Dendritic cell treated with granulocyte-macrophage colony-stimulating factor and Interleukin-4, amounts not matched to agents 40 ng/mL and 50 ng/mL, for 4 days (primary cell): Measurements from ENCODE around the gene ARF3.

Experiments
- H3K27ac Mint-ChIP-seq: one replicate; pipeline ENCODE4 v1.8.0; 2022; ENCODE audit warnings: mild to moderate bottlenecking, mixed read lengths
- H3K27me3 Mint-ChIP-seq: one replicate; pipeline ENCODE4 v1.8.0; 2022; ENCODE audit warnings: mild to moderate bottlenecking, mixed read lengths
- H3K36me3 Mint-ChIP-seq: one replicate; pipeline ENCODE4 v1.8.0; 2022; ENCODE audit warnings: low read depth, mixed read lengths
- H3K4me1 Mint-ChIP-seq: one replicate; pipeline ENCODE4 v1.8.0; 2022; ENCODE audit warnings: low read depth, mixed read lengths
- H3K4me3 Mint-ChIP-seq: one replicate; pipeline ENCODE4 v1.8.0; 2022; ENCODE audit warnings: mild to moderate bottlenecking, moderate library complexity, mixed read lengths
- H3K9me3 Mint-ChIP-seq: one replicate; pipeline ENCODE4 v1.8.0; 2022; ENCODE audit warnings: mixed read lengths
- intact Hi-C: fragments of 100-400 bp; cut with micrococcal nuclease; formaldehyde crosslinking; loops from one replicate; pipeline ENCODE4 v1.15.0; 2022

ARF3 gene

GRCh38 chr12:48990552-48990951 lies 33.3 kb upstream of the ARF3 start:
- H3K27ac Mint-ChIP-seq: no peak overlapping the region
- H3K4me1 Mint-ChIP-seq: peaks cover 13% of the 10 kb centered on the region
- no peaks in the 10 kb centered on the region for H3K36me3 Mint-ChIP-seq
- H3K27me3 Mint-ChIP-seq: peaks cover 92% of the 10 kb centered on the region
- intact Hi-C loops: no loop called here
- H3K9me3 Mint-ChIP-seq: no peaks in the 10 kb centered on the region
- H3K4me3 Mint-ChIP-seq: no peak overlapping the region

DNA sequence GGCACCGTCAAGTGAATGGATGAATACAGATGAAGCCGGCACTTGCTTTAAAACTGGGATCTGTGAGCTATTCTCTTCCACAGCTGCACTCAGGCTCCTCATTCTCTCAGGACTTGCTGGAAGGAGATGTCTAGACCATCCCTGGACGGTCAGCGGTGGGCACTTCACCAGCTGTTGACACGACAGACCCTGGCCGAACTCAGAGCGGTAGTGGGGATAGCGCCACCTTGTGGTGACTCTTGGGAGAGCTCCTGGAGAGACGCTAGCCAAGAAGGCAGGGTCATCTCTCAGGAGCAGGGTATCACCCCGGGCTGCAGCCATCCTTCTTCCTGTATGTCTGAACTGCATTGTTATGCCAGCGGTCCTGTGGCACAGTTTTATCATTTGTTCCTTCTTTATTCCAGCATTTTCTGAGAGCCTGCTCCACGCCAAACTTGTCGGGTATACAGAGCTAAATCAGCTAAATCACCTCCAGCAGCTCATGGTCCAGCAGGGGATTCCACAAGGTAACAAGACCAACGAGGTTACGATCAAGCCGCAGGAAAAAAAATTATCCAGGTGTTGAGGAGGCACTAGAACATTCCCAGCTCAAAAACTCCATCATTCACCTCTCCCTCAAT lies 30.9 kb upstream of the ARF3 start:
- no peaks in the 10 kb centered on the region for H3K36me3 Mint-ChIP-seq
- H3K27me3 Mint-ChIP-seq: peaks cover 91% of the 10 kb centered on the region
- H3K9me3 Mint-ChIP-seq: no peaks in the 10 kb centered on the region
- no peak overlapping the region for H3K4me3 Mint-ChIP-seq
- H3K27ac Mint-ChIP-seq: no peak overlapping the region
- peaks cover 7% of the 10 kb centered on the region for H3K4me1 Mint-ChIP-seq
- intact Hi-C loops: no loop called here

- no peak overlapping the region for H3K4me3 Mint-ChIP-seq
- H3K9me3 Mint-ChIP-seq: no peaks in the 10 kb centered on the region
- peaks cover 96% of the 10 kb centered on the region for H3K27me3 Mint-ChIP-seq
- peaks cover 15% of the 10 kb centered on the region for H3K4me1 Mint-ChIP-seq
- intact Hi-C loops: no loop called here
- H3K36me3 Mint-ChIP-seq: no peaks in the 10 kb centered on the region
- no peak overlapping the region for H3K27ac Mint-ChIP-seq
Observed at GRCh38 chr12:48986720-48987291, 29.5 kb upstream of the ARF3 start.

GRCh38 chr12:48985901-48986300 lies 28.6 kb upstream of the ARF3 start:
- intact Hi-C loops: no loop called here
- Mint-ChIP-seq H3K4me3 (no peak overlapping the region), H3K36me3 (no peaks in the 10 kb centered on the region), H3K27me3 (peaks cover 97% of the 10 kb centered on the region), H3K9me3 (no peaks in the 10 kb centered on the region), H3K4me1 (peaks cover 24% of the 10 kb centered on the region), H3K27ac (no peak overlapping the region)

DNA sequence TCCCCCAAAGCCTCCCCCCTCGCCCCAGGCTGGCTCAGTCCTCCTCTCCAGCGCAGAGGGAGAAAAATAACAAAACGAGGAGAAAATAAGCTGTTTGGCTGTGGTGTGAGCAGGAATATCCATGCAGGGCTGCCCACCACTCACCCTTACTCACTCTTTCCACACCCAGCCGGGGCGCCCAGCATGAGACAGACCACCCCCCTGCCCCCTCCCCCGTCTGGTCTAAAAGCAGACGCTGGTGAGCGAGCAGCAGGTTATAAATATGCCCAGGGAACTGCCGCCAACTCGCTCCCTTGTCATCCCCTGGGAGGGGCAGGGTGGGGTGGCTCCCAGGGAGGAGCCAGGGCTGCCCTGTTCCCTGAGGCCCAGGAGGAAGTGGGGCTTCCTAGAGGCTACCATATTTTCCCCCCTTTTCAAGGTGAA lies 28.2 kb upstream of the ARF3 start:
- Mint-ChIP-seq H3K4me1 (peaks cover 28% of the 10 kb centered on the region), H3K9me3 (no peaks in the 10 kb centered on the region), H3K27ac (no peak overlapping the region), H3K27me3 (peaks cover 97% of the 10 kb centered on the region), H3K4me3 (no peak overlapping the region), H3K36me3 (no peaks in the 10 kb centered on the region)
- intact Hi-C loops: no loop called here

DNA sequence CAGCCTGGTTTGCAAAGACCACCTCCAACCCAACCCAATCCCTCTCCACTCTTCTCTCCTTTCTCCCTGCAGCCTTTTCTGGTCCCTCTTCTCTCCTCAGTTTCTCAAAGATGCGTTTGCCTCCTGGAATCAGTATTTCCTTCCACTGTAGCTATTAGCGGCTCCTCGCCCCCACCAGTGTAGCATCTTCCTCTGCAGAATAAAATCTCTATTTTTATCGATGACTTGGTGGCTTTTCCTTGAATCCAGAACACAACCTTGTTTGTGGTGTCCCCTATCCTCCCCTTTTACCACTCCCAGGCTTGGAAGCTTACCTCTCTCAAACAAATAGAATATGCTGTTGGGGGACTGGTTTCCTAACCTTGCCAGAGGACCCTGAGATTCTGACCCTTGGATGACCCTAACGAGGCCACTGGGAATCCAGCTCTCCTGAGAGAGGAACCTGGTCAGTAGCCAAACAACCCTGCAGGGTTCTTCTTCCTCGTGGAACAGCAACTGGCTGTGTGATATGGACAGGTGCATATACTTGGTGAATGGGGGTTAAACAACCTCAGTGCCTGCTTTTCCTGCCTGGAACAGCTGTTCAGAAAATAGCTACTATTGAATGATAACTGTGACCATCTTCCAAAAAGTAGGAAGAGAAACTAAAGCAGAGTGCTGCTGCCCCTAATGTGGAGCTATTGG lies 25.3 kb upstream of the ARF3 start:
- Mint-ChIP-seq H3K4me1 (peaks cover 54% of the 10 kb centered on the region), H3K9me3 (no peaks in the 10 kb centered on the region), H3K36me3 (no peaks in the 10 kb centered on the region), H3K4me3 (no peak overlapping the region), H3K27me3 (peaks cover 95% of the 10 kb centered on the region), H3K27ac (no peak overlapping the region)
- intact Hi-C loops: loop anchor here (5.0 kb wide), 1 partner anchor 45 kb away; no protein-coding TSS in a partner anchor

DNA sequence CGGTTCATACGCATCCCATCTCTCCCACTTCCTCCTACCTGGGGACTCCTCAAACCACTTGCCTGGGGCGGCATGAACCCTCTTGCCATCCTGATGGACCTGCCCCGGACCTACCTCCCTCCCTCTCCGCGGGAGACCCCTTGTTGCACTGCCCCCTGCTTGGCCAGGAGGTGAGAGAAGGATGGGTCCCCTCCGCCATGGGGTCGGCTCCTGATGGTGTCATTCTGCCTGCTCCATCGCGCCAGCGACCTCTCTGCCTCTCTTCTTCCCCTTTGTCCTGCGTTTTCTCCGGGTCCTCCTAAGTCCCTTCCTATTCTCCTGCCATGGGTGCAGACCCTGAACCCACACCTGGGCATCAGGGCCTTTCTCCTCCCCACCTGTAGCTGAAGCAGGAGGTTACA lies 24.5 kb upstream of the ARF3 start:
- intact Hi-C loops: loop anchor here (5.0 kb wide), 1 partner anchor 44 kb away; no protein-coding TSS in a partner anchor
- H3K27ac Mint-ChIP-seq: no peak overlapping the region
- H3K4me3 Mint-ChIP-seq: peak overlapping the region; percentile 70
- peaks cover 95% of the 10 kb centered on the region for H3K27me3 Mint-ChIP-seq
- no peaks in the 10 kb centered on the region for H3K36me3 Mint-ChIP-seq
- H3K4me1 Mint-ChIP-seq: peaks cover 60% of the 10 kb centered on the region
- H3K9me3 Mint-ChIP-seq: no peaks in the 10 kb centered on the region

- H3K27me3 Mint-ChIP-seq: peaks cover 95% of the 10 kb centered on the region
- H3K4me1 Mint-ChIP-seq: peaks cover 60% of the 10 kb centered on the region
- peak overlapping the region; percentile 70 for H3K4me3 Mint-ChIP-seq
- H3K36me3 Mint-ChIP-seq: no peaks in the 10 kb centered on the region
- intact Hi-C loops: loop anchor here (5.0 kb wide), 1 partner anchor 44 kb away; no protein-coding TSS in a partner anchor
- no peaks in the 10 kb centered on the region for H3K9me3 Mint-ChIP-seq
- no peak overlapping the region for H3K27ac Mint-ChIP-seq
Observed at GRCh38 chr12:48980953-48981756, 23.9 kb upstream of the ARF3 start.

GRCh38 chr12:48980389-48980952 lies 23.2 kb upstream of the ARF3 start:
- peak overlapping the region; percentile 31 for H3K27ac Mint-ChIP-seq
- intact Hi-C loops: loop anchor here (5.0 kb wide), 1 partner anchor 43 kb away; no protein-coding TSS in a partner anchor
- H3K4me3 Mint-ChIP-seq: peak overlapping the region; percentile 70
- peaks cover 95% of the 10 kb centered on the region for H3K27me3 Mint-ChIP-seq
- H3K9me3 Mint-ChIP-seq: no peaks in the 10 kb centered on the region
- H3K4me1 Mint-ChIP-seq: peaks cover 53% of the 10 kb centered on the region
- no peaks in the 10 kb centered on the region for H3K36me3 Mint-ChIP-seq

DNA sequence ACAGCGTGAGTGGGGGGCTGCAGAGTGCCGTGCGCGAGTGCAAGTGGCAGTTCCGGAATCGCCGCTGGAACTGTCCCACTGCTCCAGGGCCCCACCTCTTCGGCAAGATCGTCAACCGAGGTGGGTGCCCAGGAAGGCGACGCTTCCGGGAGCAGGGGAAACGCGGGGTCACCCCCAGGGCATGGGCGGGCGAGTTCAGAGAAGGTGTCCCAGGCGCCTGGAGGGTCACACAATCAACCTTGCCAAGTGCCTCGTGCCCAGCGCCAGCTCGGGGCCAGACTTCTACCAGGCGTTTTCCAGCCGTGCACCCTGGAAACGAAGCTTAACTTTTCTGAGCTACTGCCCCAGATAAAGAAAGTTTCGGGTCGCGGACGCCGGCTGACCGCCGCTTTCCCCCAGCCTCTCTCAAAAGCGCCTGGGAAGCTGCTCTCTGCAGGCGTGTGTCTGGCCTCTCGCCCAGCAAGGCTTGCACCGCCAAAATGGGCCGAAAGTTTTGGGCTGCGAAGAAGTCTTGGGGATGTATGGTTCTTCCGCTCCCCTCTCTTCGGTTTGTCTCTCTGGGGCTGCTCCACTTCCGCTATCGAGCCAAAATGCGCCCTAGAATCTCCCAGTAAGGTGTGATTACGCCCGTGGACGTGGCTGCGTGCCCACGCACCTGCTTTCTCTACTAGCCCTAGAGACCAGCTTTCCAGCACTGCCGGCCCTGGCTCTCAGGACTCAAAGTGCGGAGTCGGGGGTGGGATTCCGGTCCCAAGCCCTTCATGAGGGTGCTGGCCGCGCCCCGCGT lies 22.5 kb upstream of the ARF3 start:
- no peaks in the 10 kb centered on the region for H3K36me3 Mint-ChIP-seq
- intact Hi-C loops: loop anchor here (5.0 kb wide), 2 partner anchors 42 to 127 kb away; partner anchors contain the start of gene DDX23
- H3K4me1 Mint-ChIP-seq: peaks cover 53% of the 10 kb centered on the region
- H3K9me3 Mint-ChIP-seq: no peaks in the 10 kb centered on the region
- H3K27me3 Mint-ChIP-seq: peaks cover 95% of the 10 kb centered on the region
- H3K4me3 Mint-ChIP-seq: peak overlapping the region; percentile 53
- peak overlapping the region; percentile 31 for H3K27ac Mint-ChIP-seq

- intact Hi-C loops: loop anchor here (5.0 kb wide), 1 partner anchor 127 kb away; the partner anchor contains the start of gene DDX23
- Mint-ChIP-seq H3K4me1 (peaks cover 53% of the 10 kb centered on the region), H3K9me3 (no peaks in the 10 kb centered on the region), H3K36me3 (no peaks in the 10 kb centered on the region), H3K27ac (no peak overlapping the region), H3K4me3 (peak overlapping the region; percentile 53), H3K27me3 (peaks cover 95% of the 10 kb centered on the region)
Observed at GRCh38 chr12:48978741-48979601, 21.7 kb upstream of the ARF3 start.

GRCh38 chr12:48978291-48978740 lies 21.0 kb upstream of the ARF3 start, which contains the start of gene WNT1:
Gene WNT1, plus strand, starts transcription at chr12:48978322. Its CDS starts 329 bp downstream, at chr12:48978651.
- Mint-ChIP-seq H3K27me3 (peaks cover 95% of the 10 kb centered on the region), H3K36me3 (no peaks in the 10 kb centered on the region), H3K9me3 (no peaks in the 10 kb centered on the region), H3K27ac (no peak within 1 kb of the TSS), H3K4me3 (peak within 1 kb of the TSS; percentile 64), H3K4me1 (peaks cover 59% of the 10 kb centered on the region)
- intact Hi-C loops: loop anchor here (5.0 kb wide), 1 partner anchor 126 kb away; the partner anchor contains the start of gene DDX23
